GM10266 (cell line): ENCODE data around the gene CCDC18.
"Not testable (repeated sequence)": the region's sequence is repeated elsewhere in the genome, so short reads cannot be mapped to it uniquely, and the experiment has no call there.

ENCODE experiments used
- DNase-seq: peaks from one replicate; pipeline ENCODE4 v3.0.0; 2012; ENCODE audit errors: extremely low spot score
- CTCF ChIP-seq: IDR thresholded peaks from 2 replicates; pipeline ENCODE4 v1.5.1; 2012; ENCODE audit warnings: mild to moderate bottlenecking, low read depth; ENCODE audit not compliant: control insufficient read depth, insufficient read depth; ENCODE audit errors: missing control alignments

CCDC18 gene

DNA sequence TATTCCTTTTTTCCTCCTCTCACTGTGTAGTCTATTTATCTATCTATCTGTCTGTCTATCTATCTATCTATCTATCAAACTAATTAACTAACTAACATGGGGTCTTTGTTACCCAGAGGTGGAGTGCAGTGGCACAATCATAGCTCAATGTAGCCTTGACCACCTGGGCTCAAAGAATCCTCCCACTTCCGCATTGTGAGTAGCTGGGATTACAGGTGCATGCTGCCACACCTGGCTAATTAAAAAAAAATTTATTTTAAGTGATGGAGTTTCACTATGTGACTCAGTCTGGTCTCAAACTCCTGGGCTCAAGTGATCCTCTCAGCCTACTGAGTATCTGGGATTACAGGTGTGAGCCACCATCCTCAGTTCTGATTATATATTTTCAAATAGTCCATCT, 71.4 kb downstream of the CCDC18 start:
- no peak for TF ChIP-seq CTCF
- DNase-seq = no peak

GRCh38 chr1:93252598-93252997, 72.1 kb downstream of the CCDC18 start:
- no peak for TF ChIP-seq CTCF
- no peak for DNase-seq

DNA sequence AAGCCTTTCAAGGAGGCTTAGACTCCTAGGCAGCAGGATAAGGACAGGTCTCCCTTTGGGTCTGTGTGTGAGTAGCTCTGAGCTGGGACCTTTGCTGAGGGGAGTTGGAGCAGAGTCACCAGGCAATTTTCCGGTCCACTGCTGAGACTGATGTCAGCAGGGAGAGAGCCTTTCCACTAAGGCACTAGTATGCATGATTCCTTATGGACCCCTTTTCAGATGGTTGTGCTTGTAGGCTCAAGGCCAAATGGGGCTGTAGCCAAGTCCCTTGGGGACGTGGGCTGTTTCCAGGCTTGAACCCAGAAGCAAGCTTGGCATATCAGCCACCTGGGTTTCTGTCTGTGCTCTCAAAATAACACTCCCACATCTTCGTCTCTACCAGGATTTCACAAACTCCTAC, 73.0 kb downstream of the CCDC18 start:
- TF ChIP-seq CTCF = no peak
- no peak for DNase-seq

GRCh38 chr1:93255222-93256079, 74.9 kb downstream of the CCDC18 start:
- no peak for DNase-seq

DNA sequence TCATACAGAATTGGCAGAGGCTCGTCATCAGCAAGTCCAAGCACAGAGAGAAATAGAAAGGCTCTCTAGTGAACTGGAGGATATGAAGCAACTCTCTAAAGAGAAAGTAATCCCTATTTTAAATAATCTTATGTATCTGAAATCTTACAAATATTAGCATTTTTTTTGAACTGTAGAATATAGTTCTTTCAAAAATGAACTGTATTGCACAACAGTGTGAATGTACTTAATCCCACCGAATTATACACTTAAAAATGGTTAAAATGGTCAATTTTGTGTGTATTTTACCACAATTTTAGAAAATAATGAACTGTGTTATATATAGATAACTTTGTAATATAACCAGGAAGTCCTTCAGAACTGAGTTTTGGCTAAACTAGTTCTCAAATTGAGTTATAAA, 75.9 kb downstream of the CCDC18 start:
- no peak for TF ChIP-seq CTCF
- no peak for DNase-seq

More at GRCh38 chr1:93255222-93256079, 74.9 kb downstream of the CCDC18 start:
- no peak for TF ChIP-seq CTCF

- no peak for DNase-seq
- TF ChIP-seq CTCF = no peak
Observed at GRCh38 chr1:93257889-93258288, 77.4 kb downstream of the CCDC18 start.

DNA sequence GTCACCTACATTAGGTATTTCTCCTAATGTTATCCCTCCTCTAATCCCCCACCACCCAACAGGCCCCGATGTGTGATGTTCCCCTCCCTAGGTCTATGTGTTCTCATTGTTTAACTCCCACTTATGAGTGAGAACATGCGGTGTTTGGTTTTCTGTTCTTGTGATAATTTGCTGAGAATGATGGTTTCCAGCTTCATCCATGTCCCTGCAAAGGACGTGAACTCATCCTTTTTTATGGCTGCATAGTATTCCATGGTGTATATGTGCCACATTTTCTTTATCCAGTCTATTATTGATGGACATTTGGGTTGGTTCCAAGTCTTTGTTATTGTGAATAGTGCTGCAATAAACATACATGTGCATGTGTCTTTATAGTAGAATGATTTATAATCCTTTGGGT, 80.2 kb downstream of the CCDC18 start:
- not testable (repeated sequence) for DNase-seq
